GM18499 (cell line): ENCODE results near the gene POMGNT1.

Experiments used
- ATAC-seq: cut with Tn5 transposase; IDR thresholded peaks from one replicate; pipeline ENCODE4 v1.9.1; 2021; ENCODE audit warnings: moderate number of reproducible peaks; ENCODE audit not compliant: insufficient read depth, unreplicated experiment

POMGNT1 gene

GRCh38 chr1:46160212-46160611 lies 38.0 kb downstream of the POMGNT1 start:
- no peak for ATAC-seq

GRCh38 chr1:46159516-46159915 lies 38.7 kb downstream of the POMGNT1 start:
- ATAC-seq, result no peak

- no peak for ATAC-seq
Measured at GRCh38 chr1:46158312-46159281, 39.6 kb downstream of the POMGNT1 start.

- no peak for ATAC-seq
Measured at GRCh38 chr1:46157916-46158311, 40.3 kb downstream of the POMGNT1 start.

GRCh38 chr1:46153732-46154131 lies 44.5 kb downstream of the POMGNT1 start:
- ATAC-seq, result no peak

GRCh38 chr1:46153228-46153627 lies 45.0 kb downstream of the POMGNT1 start:
- ATAC-seq, result no peak

GRCh38 chr1:46152016-46152415 lies 46.2 kb downstream of the POMGNT1 start:
- no peak for ATAC-seq

GRCh38 chr1:46150085-46150484 lies 48.1 kb downstream of the POMGNT1 start:
- ATAC-seq, result no peak

- ATAC-seq, result no peak
Measured at GRCh38 chr1:46148318-46148717, 49.9 kb downstream of the POMGNT1 start.
